ENCODE measurements around the gene PLAC9.
A peak's percentile ranks its signal among the peaks of the same experiment; 100 is the strongest.

Gene PLAC9

GRCh38 chr10:80191589-80192270, 59.2 kb downstream of the PLAC9 start:
- no peak for DNase-seq (ENCODE audit: low spot score)
- Histone ChIP-seq H3K27ac (no peak overlapping the region), H3K4me3 (no peak overlapping the region)
- TF ChIP-seq CTCF (IDR thresholded peaks at IDR 0.05): no peak

DNA sequence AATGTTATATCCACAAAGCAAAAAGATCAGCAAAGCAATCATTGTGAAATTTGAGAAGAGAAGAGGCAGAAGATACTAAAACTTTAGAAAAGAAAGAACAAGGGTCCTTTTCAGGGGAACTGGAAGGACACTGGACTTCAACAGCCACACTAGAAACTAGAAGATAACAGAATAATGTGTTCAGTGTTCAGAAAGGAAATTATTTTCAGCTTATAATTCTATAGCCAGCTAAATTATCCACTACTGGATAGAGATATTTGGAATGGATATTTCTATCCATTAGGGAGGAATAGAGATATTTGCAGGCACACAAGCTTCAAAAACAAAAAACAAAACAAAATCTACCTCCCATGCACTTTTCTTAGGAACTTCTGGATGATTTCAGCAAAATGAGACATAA, 60.0 kb downstream of the PLAC9 start:
- Histone ChIP-seq H3K27ac (no peak overlapping the region), H3K4me3 (no peak overlapping the region)
- no peak for TF ChIP-seq CTCF (IDR thresholded peaks at IDR 0.05)
- DNase-seq (ENCODE audit: low spot score): no peak

GRCh38 chr10:80194373-80195045, 62.0 kb downstream of the PLAC9 start:
- H3K4me3 ChIP-seq: no peak overlapping the region
- no peak for DNase-seq (ENCODE audit: low spot score)
- H3K27ac ChIP-seq: peak overlapping the region; percentile 24 to 84
- TF ChIP-seq CTCF (IDR thresholded peaks at IDR 0.05): no peak
